ENCODE data around the gene SMAGP. TPM values are rescaled to one million over a fixed set of nuclear protein-coding genes. Genes with fewer than 3 reads are reported as not detected.

Gene SMAGP
- total RNA-seq, 1 experiment from 2014 or later = 51.2 TPM

- no peak for DNase-seq (ENCODE audit: low read depth)
These were observed 72.3 kb downstream of the SMAGP start for GRCh38 chr12:51197736-51198567.

DNA sequence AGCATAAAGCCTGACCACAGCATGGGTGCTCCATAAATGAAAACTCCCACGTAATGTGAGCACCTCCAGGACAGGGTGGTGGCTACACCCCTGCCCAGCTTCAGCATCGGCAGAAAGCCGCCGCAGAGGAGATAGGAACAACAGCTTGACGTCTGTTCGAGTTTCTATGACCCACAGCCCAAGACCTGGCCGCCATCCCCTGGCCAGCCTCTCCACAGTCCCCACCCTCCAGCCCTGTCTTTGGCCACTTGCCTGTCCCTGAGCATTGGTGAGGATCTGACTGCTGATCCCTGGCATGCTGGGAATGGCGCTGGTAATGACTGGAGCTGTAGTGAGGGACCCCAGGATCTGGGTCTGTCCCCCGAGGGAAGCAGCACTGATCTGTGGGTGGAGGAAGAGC lies 73.7 kb downstream of the SMAGP start:
- DNase-seq (ENCODE audit: low read depth) = no peak

DNA sequence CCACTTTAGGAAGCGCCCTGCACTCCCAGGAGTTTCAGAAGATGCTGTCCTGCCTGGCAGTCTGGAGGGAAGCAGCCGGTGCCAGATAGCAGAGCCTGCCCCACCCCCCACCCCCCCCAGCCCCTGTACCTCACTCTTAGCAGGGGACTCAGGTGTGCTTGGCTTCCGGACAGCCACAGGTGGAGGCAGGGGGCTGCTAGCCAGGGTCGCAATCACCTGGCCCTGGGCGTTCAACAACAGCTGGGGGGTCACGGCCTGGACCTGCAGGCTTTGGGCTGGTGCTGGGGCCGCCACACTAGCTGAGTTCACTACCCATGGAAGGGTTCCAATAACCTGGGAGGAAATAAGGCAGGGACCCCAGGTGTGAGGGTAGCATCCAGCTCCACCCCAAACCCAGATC lies 74.4 kb downstream of the SMAGP start:
- no peak for DNase-seq (ENCODE audit: low read depth)

Other genes with a start within 250 kb of the SMAGP start
- gene SLC11A2, start 244.0 kb downstream of the SMAGP start, total RNA-seq (2014; rRNA removed; shearing (Covaris generic)) = 22.5 and 31.8 TPM in 2 replicates
- 24.4 and 31.6 TPM in 2 replicates for gene LETMD1, start 222.1 kb downstream of the SMAGP start, total RNA-seq (2014; rRNA removed; shearing (Covaris generic))
- 14.5 and 15.1 TPM in 2 replicates for gene CSRNP2, start 186.8 kb downstream of the SMAGP start, total RNA-seq (2014; rRNA removed; shearing (Covaris generic))
- gene TFCP2, start 97.3 kb downstream of the SMAGP start, total RNA-seq (2014; rRNA removed; shearing (Covaris generic)) = 10.6 and 14.8 TPM in 2 replicates
- gene POU6F1, start 52.4 kb downstream of the SMAGP start, total RNA-seq (2014; rRNA removed; shearing (Covaris generic)) = 0.26 and 1.5 TPM in 2 replicates
- gene DAZAP2, start 31.6 kb downstream of the SMAGP start, total RNA-seq (2014; rRNA removed; shearing (Covaris generic)) = 114 and 197 TPM in 2 replicates
- 0.06 TPM in 1 of 2 replicates, not detected in the other for gene BIN2, start 53.8 kb upstream of the SMAGP start, total RNA-seq (2014; rRNA removed; shearing (Covaris generic))
- gene CELA1, start 76.3 kb upstream of the SMAGP start, total RNA-seq (2014; rRNA removed; shearing (Covaris generic)) = not detected in 2 replicates
- gene GALNT6, start 121.0 kb upstream of the SMAGP start, total RNA-seq (2014; rRNA removed; shearing (Covaris generic)) = 58.9 and 60.2 TPM in 2 replicates
- 2.4 and 4.7 TPM in 2 replicates for gene SLC4A8, start 154.4 kb upstream of the SMAGP start, total RNA-seq (2014; rRNA removed; shearing (Covaris generic))

Data from HT1080 (cell line).